ENCODE results near the gene ZFP3. TPM values are rescaled to one million over a fixed set of nuclear protein-coding genes. Genes with fewer than 3 reads are reported as not detected.
A peak's percentile ranks its signal among the peaks of the same experiment; 100 is the strongest.

ZFP3 gene
- polyA plus RNA-seq, 1 experiment = 2.0 TPM

- no peaks in the 10 kb centered on the region for H3K36me3 ChIP-seq (ENCODE audit: control insufficient read depth, insufficient read depth, low read length)
- no peaks in the 10 kb centered on the region; the same call in 1 of the 2 replicates for H3K27me3 ChIP-seq (ENCODE audit: control insufficient read depth, insufficient read depth, low read length)
- H3K4me3 ChIP-seq (ENCODE audit: low read depth, low read length) = no peak overlapping the region
- ChIA-PET CTCF (interaction anchor here (1.4 to 1.7 kb wide), 3 partner anchors 11 to 18 kb away, joined by 3 to 5 read pairs (median 5); no protein-coding TSS in a partner anchor), POLR2A (no interaction called here)
- no peak for TF ChIP-seq CTCF (IDR thresholded peaks at IDR 0.05; ENCODE audit: insufficient read depth, low read depth, low read length)
- no peak for DNase-seq (ENCODE audit: low read depth)
Observed at GRCh38 chr17:5044630-5045029, 33.6 kb upstream of the ZFP3 start.

- no peak for DNase-seq (ENCODE audit: low read depth)
- no peak for TF ChIP-seq CTCF (IDR thresholded peaks at IDR 0.05; ENCODE audit: insufficient read depth, low read depth, low read length)
- POLR2A ChIA-PET = no interaction called here
- Histone ChIP-seq H3K27me3 (ENCODE audit: control insufficient read depth, insufficient read depth, low read length) (no peaks in the 10 kb centered on the region; the same call in 1 of the 2 replicates), H3K4me3 (ENCODE audit: low read depth, low read length) (no peak overlapping the region), H3K36me3 (ENCODE audit: control insufficient read depth, insufficient read depth, low read length) (no peaks in the 10 kb centered on the region)
- CTCF ChIA-PET = interaction anchor here (0.7 to 1.7 kb wide), 5 partner anchors 9 to 317 kb away, joined by 3 to 5 read pairs (median 3); no protein-coding TSS in a partner anchor
Observed at GRCh38 chr17:5045496-5045895, 32.8 kb upstream of the ZFP3 start.

GRCh38 chr17:5047446-5047845 is 30.8 kb upstream of the ZFP3 start:
- ChIA-PET CTCF (interaction anchor here (2.0 kb wide), 1 partner anchor 15 kb away, joined by 6 read pairs; no protein-coding TSS in a partner anchor), POLR2A (no interaction called here)
- Histone ChIP-seq H3K4me3 (ENCODE audit: low read depth, low read length) (no peak overlapping the region), H3K36me3 (ENCODE audit: control insufficient read depth, insufficient read depth, low read length) (no peaks in the 10 kb centered on the region), H3K27me3 (ENCODE audit: control insufficient read depth, insufficient read depth, low read length) (no peaks in the 10 kb centered on the region)
- TF ChIP-seq CTCF (IDR thresholded peaks at IDR 0.05; ENCODE audit: insufficient read depth, low read depth, low read length) = no peak
- DNase-seq (ENCODE audit: low read depth) = no peak

- H3K27me3 ChIP-seq (ENCODE audit: control insufficient read depth, insufficient read depth, low read length) = no peaks in the 10 kb centered on the region
- H3K4me3 ChIP-seq (ENCODE audit: low read depth, low read length) = no peak overlapping the region
- H3K36me3 ChIP-seq (ENCODE audit: control insufficient read depth, insufficient read depth, low read length) = no peaks in the 10 kb centered on the region
- POLR2A ChIA-PET = no interaction called here
- TF ChIP-seq CTCF (IDR thresholded peaks at IDR 0.05; ENCODE audit: insufficient read depth, low read depth, low read length) = no peak
- DNase-seq (ENCODE audit: low read depth) = no peak
- CTCF ChIA-PET = interaction anchor here (1.2 to 2.4 kb wide), 3 partner anchors 11 to 17 kb away, joined by 4 to 12 read pairs (median 4); no protein-coding TSS in a partner anchor
Observed at GRCh38 chr17:5049314-5049841, 28.9 kb upstream of the ZFP3 start.

GRCh38 chr17:5050278-5050677 is 28.0 kb upstream of the ZFP3 start:
- Histone ChIP-seq H3K4me3 (ENCODE audit: low read depth, low read length) (no peak overlapping the region), H3K27me3 (ENCODE audit: control insufficient read depth, insufficient read depth, low read length) (no peaks in the 10 kb centered on the region), H3K36me3 (ENCODE audit: control insufficient read depth, insufficient read depth, low read length) (no peaks in the 10 kb centered on the region)
- ChIA-PET CTCF (interaction anchor here (0.9 to 2.4 kb wide), 4 partner anchors 10 to 18 kb away, joined by 3 to 12 read pairs (median 4); no protein-coding TSS in a partner anchor), POLR2A (no interaction called here)
- TF ChIP-seq CTCF (IDR thresholded peaks at IDR 0.05; ENCODE audit: insufficient read depth, low read depth, low read length) = no peak
- DNase-seq (ENCODE audit: low read depth) = peak; percentile 48

All from BJ (cell line).